K562 (cell line): Measurements from ENCODE around the gene HTR3C. TPM values are rescaled to one million over a fixed set of nuclear protein-coding genes. Genes with fewer than 3 reads are reported as not detected.

Source experiments
- MYNN ChIP-seq, 2 experiments: sonication (generic); formaldehyde crosslinking in 1 of 2; IDR thresholded peaks; 2 replicates each; pipeline versions ENCODE4 v1.5.0 to v1.6.1; 2016 to 2020; ENCODE audit warnings: antibody characterized with exemption in 1 of 2, missing genetic modification reagents in 1 of 2
- NCOA6 ChIP-seq: fragments of 450-650 bp; IDR thresholded peaks from 2 replicates; pipeline ENCODE4 v1.6.1; 2017; ENCODE audit warnings: mild to moderate bottlenecking
- NRF1 ChIP-seq, 2 experiments: fragments of 450-650 bp; IDR thresholded peaks in 1 of 2; conservative IDR thresholded peaks in 1 of 2; 2 replicates each; pipeline ENCODE4 v1.6.1; 2014; ENCODE audit warnings: mild to moderate bottlenecking in 2 of 2
- PYGO2 ChIP-seq: fragments of 450-650 bp; IDR thresholded peaks from 2 replicates; pipeline ENCODE4 v1.6.1; 2016; ENCODE audit warnings: mild to moderate bottlenecking, missing genetic modification characterization, moderate library complexity, missing compliant biosample characterization
- RBM17 ChIP-seq: fragments of 200-400 bp; formaldehyde crosslinking; IDR thresholded peaks from 2 replicates; pipeline ENCODE4 v1.6.1; 2017; ENCODE audit warnings: low read depth, mild to moderate bottlenecking, low read length, borderline replicate concordance
- SMC3 ChIP-seq: conservative IDR thresholded peaks from 2 replicates; pipeline ENCODE4 v1.6.1; 2011; ENCODE audit warnings: low read depth, low read length, improper control_type of control experiment; ENCODE audit not compliant: insufficient read depth
- SREBF2 ChIP-seq: sonication (generic); formaldehyde crosslinking; IDR thresholded peaks from 2 replicates; pipeline ENCODE4 v1.4.0; 2020; ENCODE audit warnings: mild to moderate bottlenecking, missing genetic modification reagents
- TAF1 ChIP-seq: IDR thresholded peaks from 2 replicates; pipeline ENCODE4 v1.6.1; 2011; ENCODE audit warnings: mild to moderate bottlenecking, low read length, moderate library complexity; ENCODE audit not compliant: insufficient read depth, control insufficient read depth, severe bottlenecking; ENCODE audit errors: extremely low read depth
- TCF3 ChIP-seq: sonication (generic); formaldehyde crosslinking; IDR thresholded peaks from 2 replicates; pipeline ENCODE4 v1.4.0; 2020; ENCODE audit warnings: mild to moderate bottlenecking, missing genetic modification reagents
- XRCC4 ChIP-seq: IDR thresholded peaks from one replicate; pipeline ENCODE4 v1.6.1; 2011; ENCODE audit not compliant: insufficient read depth, insufficient read length; ENCODE audit errors: extremely low read depth
- polyA plus RNA-seq, 8 experiments: library from polyadenylated mRNA; depleted of rRNA in 4 of 8; stranded (reverse) in 5 of 8; unstranded in 3 of 8; fragments of >200 nt; fragmentation: Nextera tagmentation in 2 of 8; fragmentation: Illumina TruSeq in 1 of 8; extraction: Ambion mirVana in 2 of 8; extraction: Trizol in 1 of 8; gene quantifications; 2 replicates each; pipeline versions ENCODE4 v1.2.1 to v1.2.3, GENCODE V29; 2011 to 2014; ENCODE audit warnings: inconsistent platforms in 1 of 8, missing spikeins in 1 of 8
- total RNA-seq, 7 experiments: library from RNA; depleted of rRNA in 6 of 7; stranded (reverse); fragments of >200 nt in 6 of 7; fragmentation: Illumina TruSeq in 2 of 7; extraction: Trizol in 2 of 7; gene quantifications; 2 replicates each; pipeline versions ENCODE4 v1.2.1 to v1.2.3, GENCODE V29; 2011 to 2021; ENCODE audit warnings: low replicate concordance in 1 of 7
- TF ChIP-seq, protein P1 (sequence below), 2 experiments: fragments of 450-650 bp in 1 of 2; sonication (generic) in 1 of 2; formaldehyde crosslinking; conservative IDR thresholded peaks; 2 replicates each; pipeline versions ENCODE4 v1.4.0 to v1.8.1; 2020 to 2022; ENCODE audit warnings: mild to moderate bottlenecking in 1 of 2, missing genetic modification reagents in 1 of 2
- TF ChIP-seq, protein P2 (sequence below), 2 experiments: IDR thresholded peaks in 1 of 2; conservative IDR thresholded peaks in 1 of 2; 2 replicates each; pipeline ENCODE4 v1.6.1; 2016; ENCODE audit warnings: low read depth in 2 of 2, mild to moderate bottlenecking in 1 of 2, missing compliant biosample characterization in 1 of 2, missing genetic modification characterization in 1 of 2, moderate library complexity in 1 of 2
- TF ChIP-seq, protein P3 (sequence below): fragments of 450-650 bp; formaldehyde crosslinking; IDR thresholded peaks from 2 replicates; pipeline ENCODE4 v1.4.0; 2020; ENCODE audit warnings: mild to moderate bottlenecking, moderate library complexity
- TF ChIP-seq, protein P4 (sequence below): fragments of 450-650 bp; IDR thresholded peaks from 2 replicates; pipeline ENCODE4 v1.6.1; 2016
- TF ChIP-seq, protein P5 (sequence below): fragments of 250-450 bp; sonication (Bioruptor Pico); IDR thresholded peaks from 2 replicates; pipeline ENCODE4 v1.4.0; 2020; ENCODE audit warnings: mild to moderate bottlenecking, moderate library complexity, borderline replicate concordance
- TF ChIP-seq, protein P6 (sequence below): fragments of 450-650 bp; formaldehyde crosslinking; IDR thresholded peaks from 2 replicates; pipeline ENCODE4 v1.4.0; 2020; ENCODE audit warnings: mild to moderate bottlenecking, moderate library complexity

Gene HTR3C
- total and polyA plus RNA-seq, 9 of the 15 experiments (the other 6 are each of a cell fraction or from before 2014, with no cell fraction given): 0.04 to 0.06 TPM; not detected in 7

DNA sequence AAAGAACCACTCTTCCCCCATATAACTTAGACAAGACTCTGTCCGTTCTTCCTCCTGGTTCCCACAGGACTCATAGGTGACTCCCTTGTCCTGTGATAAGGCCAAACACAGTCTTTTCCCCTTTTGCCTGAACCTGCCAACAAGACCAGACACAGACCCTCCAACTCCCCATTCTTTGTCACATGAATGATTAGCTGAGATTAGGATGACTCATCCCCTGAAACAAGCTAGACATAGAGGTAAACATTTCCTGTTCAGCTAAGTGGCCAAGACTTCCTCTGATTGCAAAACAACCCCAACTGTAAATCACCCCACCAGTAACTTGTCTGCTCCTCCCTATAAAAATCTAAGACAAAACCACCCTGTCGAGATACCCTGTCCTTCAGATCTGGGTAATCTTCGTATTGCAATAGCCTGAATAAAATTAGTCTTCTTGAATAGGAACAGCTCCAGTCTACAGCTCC, 32.6 kb downstream of the HTR3C start (continued):
- no peak for TF ChIP-seq MYNN (IDR thresholded peaks at IDR 0.05)
- no peak for TF ChIP-seq MYNN (CRISPR knock-in tag; IDR thresholded peaks at IDR 0.05)
- TF ChIP-seq, protein P1, sequence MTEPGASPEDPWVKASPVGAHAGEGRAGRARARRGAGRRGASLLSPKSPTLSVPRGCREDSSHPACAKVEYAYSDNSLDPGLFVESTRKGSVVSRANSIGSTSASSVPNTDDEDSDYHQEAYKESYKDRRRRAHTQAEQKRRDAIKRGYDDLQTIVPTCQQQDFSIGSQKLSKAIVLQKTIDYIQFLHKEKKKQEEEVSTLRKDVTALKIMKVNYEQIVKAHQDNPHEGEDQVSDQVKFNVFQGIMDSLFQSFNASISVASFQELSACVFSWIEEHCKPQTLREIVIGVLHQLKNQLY (CRISPR knock-in tag; conservative IDR thresholded peaks at IDR 0.05): no peak
- no peak for TF ChIP-seq XRCC4
- no peak for TF ChIP-seq NCOA6
- TF ChIP-seq TAF1: no peak
- TF ChIP-seq, protein P2, sequence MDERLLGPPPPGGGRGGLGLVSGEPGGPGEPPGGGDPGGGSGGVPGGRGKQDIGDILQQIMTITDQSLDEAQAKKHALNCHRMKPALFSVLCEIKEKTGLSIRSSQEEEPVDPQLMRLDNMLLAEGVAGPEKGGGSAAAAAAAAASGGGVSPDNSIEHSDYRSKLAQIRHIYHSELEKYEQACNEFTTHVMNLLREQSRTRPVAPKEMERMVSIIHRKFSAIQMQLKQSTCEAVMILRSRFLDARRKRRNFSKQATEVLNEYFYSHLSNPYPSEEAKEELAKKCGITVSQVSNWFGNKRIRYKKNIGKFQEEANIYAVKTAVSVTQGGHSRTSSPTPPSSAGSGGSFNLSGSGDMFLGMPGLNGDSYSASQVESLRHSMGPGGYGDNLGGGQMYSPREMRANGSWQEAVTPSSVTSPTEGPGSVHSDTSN (CRISPR knock-in tag; IDR thresholded peaks at IDR 0.05; ENCODE audit: low read depth): no peak
- TF ChIP-seq, protein P2 (tag; conservative IDR thresholded peaks at IDR 0.05; ENCODE audit: low read depth): peak; percentile 92
- TF ChIP-seq, protein P3, sequence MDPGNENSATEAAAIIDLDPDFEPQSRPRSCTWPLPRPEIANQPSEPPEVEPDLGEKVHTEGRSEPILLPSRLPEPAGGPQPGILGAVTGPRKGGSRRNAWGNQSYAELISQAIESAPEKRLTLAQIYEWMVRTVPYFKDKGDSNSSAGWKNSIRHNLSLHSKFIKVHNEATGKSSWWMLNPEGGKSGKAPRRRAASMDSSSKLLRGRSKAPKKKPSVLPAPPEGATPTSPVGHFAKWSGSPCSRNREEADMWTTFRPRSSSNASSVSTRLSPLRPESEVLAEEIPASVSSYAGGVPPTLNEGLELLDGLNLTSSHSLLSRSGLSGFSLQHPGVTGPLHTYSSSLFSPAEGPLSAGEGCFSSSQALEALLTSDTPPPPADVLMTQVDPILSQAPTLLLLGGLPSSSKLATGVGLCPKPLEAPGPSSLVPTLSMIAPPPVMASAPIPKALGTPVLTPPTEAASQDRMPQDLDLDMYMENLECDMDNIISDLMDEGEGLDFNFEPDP: no peak
- no peak for TF ChIP-seq SREBF2
- TF ChIP-seq, protein P4, sequence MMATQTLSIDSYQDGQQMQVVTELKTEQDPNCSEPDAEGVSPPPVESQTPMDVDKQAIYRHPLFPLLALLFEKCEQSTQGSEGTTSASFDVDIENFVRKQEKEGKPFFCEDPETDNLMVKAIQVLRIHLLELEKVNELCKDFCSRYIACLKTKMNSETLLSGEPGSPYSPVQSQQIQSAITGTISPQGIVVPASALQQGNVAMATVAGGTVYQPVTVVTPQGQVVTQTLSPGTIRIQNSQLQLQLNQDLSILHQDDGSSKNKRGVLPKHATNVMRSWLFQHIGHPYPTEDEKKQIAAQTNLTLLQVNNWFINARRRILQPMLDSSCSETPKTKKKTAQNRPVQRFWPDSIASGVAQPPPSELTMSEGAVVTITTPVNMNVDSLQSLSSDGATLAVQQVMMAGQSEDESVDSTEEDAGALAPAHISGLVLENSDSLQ: peak; percentile 95
- TF ChIP-seq, protein P5, sequence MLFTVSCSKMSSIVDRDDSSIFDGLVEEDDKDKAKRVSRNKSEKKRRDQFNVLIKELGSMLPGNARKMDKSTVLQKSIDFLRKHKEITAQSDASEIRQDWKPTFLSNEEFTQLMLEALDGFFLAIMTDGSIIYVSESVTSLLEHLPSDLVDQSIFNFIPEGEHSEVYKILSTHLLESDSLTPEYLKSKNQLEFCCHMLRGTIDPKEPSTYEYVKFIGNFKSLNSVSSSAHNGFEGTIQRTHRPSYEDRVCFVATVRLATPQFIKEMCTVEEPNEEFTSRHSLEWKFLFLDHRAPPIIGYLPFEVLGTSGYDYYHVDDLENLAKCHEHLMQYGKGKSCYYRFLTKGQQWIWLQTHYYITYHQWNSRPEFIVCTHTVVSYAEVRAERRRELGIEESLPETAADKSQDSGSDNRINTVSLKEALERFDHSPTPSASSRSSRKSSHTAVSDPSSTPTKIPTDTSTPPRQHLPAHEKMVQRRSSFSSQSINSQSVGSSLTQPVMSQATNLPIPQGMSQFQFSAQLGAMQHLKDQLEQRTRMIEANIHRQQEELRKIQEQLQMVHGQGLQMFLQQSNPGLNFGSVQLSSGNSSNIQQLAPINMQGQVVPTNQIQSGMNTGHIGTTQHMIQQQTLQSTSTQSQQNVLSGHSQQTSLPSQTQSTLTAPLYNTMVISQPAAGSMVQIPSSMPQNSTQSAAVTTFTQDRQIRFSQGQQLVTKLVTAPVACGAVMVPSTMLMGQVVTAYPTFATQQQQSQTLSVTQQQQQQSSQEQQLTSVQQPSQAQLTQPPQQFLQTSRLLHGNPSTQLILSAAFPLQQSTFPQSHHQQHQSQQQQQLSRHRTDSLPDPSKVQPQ (CRISPR knock-in tag): no peak
- TF ChIP-seq, protein P6, sequence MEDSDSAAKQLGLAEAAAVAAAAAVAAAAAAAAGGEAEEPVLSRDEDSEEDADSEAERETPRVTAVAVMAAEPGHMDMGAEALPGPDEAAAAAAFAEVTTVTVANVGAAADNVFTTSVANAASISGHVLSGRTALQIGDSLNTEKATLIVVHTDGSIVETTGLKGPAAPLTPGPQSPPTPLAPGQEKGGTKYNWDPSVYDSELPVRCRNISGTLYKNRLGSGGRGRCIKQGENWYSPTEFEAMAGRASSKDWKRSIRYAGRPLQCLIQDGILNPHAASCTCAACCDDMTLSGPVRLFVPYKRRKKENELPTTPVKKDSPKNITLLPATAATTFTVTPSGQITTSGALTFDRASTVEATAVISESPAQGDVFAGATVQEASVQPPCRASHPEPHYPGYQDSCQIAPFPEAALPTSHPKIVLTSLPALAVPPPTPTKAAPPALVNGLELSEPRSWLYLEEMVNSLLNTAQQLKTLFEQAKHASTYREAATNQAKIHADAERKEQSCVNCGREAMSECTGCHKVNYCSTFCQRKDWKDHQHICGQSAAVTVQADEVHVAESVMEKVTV: no peak
- TF ChIP-seq PYGO2: no peak
- TF ChIP-seq NRF1 (conservative IDR thresholded peaks at IDR 0.05 in 1 of 2, IDR thresholded peaks at IDR 0.05 in 1 of 2): no peak
- TF ChIP-seq RBM17: no peak
- peak; percentile 30; the same call in 1 of the 2 replicates for TF ChIP-seq TCF3 (CRISPR knock-in tag)
- TF ChIP-seq SMC3: no peak
